Glutamatergic neuron (in vitro differentiated cells): ENCODE data around the gene HLA-DMA. TPM values are rescaled to one million over a fixed set of nuclear protein-coding genes. Genes with fewer than 3 reads are reported as not detected.

Source experiments
- DNase-seq: peaks from one replicate; pipeline ENCODE4 v3.0.0; 2022
- H3K27ac Mint-ChIP-seq: one replicate; pipeline ENCODE4 v1.8.0; 2020; ENCODE audit warnings: mild to moderate bottlenecking, mixed read lengths, inconsistent platforms; ENCODE audit not compliant: unreplicated experiment
- H3K27me3 Mint-ChIP-seq: one replicate; pipeline ENCODE4 v1.8.0; 2020; ENCODE audit warnings: mild to moderate bottlenecking, moderate library complexity, mixed read lengths, inconsistent platforms; ENCODE audit not compliant: unreplicated experiment
- H3K36me3 Mint-ChIP-seq: one replicate; pipeline ENCODE4 v1.8.0; 2020; ENCODE audit warnings: mild to moderate bottlenecking, mixed read lengths, inconsistent platforms; ENCODE audit not compliant: unreplicated experiment
- H3K4me1 Mint-ChIP-seq: one replicate; pipeline ENCODE4 v1.8.0; 2020; ENCODE audit warnings: mild to moderate bottlenecking, low read depth, mixed read lengths, inconsistent platforms; ENCODE audit not compliant: unreplicated experiment
- H3K4me3 Mint-ChIP-seq: one replicate; pipeline ENCODE4 v1.8.0; 2020; ENCODE audit warnings: mild to moderate bottlenecking, mixed read lengths, inconsistent platforms; ENCODE audit not compliant: unreplicated experiment
- H3K9me3 Mint-ChIP-seq: one replicate; pipeline ENCODE4 v1.8.0; 2020; ENCODE audit warnings: mild to moderate bottlenecking, moderate library complexity, mixed read lengths, inconsistent platforms; ENCODE audit not compliant: unreplicated experiment
- total RNA-seq: library from RNA; stranded (reverse); fragmentation: NEBNext Ultra II Directional; extraction: Animal tissue kit (Norgen Biotek cat#: 25700); gene quantifications from one replicate; pipeline ENCODE4 v1.2.1, GENCODE V29; 2021; ENCODE audit not compliant: unreplicated experiment
- TF ChIP-seq, protein P1 (sequence below): fragments of 200-600 bp; sonication (generic); IDR thresholded peaks from one replicate; pipeline ENCODE4 v1.5.0; 2021; ENCODE audit not compliant: partially characterized antibody, unreplicated experiment

The HLA-DMA gene
- total RNA-seq, 1 donor from 2014 or later, result 0.76 TPM

DNA sequence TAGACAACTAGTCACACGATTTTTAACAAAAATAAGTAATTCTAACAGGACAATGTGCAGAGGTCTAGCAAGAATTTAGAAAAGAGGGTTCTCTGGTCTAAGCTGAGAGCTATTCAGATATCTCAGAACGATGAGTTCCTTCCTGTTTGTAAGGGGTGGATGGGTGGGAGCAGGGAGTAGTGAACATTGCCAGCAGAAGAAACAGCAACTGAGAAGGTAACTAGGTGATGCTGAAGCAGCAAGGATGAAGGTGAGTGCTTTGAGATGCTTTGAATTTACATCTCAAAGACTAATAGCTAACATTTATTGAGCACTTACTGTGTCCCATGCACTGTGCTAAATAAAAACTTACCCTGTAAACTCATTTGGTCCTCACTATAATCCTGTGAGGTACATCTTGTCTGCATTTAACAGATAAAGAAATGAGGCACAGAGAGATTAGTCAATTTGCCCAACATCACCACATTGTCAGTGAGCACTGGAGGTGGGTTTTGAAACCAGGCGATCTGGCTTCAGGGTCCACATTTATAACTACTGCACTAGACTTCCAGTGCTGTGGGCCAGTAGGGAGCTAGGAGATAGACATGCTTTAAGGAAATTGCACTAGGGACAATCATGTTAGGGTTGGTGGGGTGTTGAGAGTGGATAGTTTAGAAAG lies 31.2 kb upstream of the HLA-DMA start:
- no peak overlapping the region for H3K4me3 Mint-ChIP-seq
- H3K9me3 Mint-ChIP-seq, result peaks cover 9% of the 10 kb centered on the region
- H3K27ac Mint-ChIP-seq, result peak overlapping the region; percentile 2
- peaks cover 5% of the 10 kb centered on the region for H3K27me3 Mint-ChIP-seq
- DNase-seq, result no peak
- H3K36me3 Mint-ChIP-seq, result peaks cover 3% of the 10 kb centered on the region
- TF ChIP-seq, protein P1, sequence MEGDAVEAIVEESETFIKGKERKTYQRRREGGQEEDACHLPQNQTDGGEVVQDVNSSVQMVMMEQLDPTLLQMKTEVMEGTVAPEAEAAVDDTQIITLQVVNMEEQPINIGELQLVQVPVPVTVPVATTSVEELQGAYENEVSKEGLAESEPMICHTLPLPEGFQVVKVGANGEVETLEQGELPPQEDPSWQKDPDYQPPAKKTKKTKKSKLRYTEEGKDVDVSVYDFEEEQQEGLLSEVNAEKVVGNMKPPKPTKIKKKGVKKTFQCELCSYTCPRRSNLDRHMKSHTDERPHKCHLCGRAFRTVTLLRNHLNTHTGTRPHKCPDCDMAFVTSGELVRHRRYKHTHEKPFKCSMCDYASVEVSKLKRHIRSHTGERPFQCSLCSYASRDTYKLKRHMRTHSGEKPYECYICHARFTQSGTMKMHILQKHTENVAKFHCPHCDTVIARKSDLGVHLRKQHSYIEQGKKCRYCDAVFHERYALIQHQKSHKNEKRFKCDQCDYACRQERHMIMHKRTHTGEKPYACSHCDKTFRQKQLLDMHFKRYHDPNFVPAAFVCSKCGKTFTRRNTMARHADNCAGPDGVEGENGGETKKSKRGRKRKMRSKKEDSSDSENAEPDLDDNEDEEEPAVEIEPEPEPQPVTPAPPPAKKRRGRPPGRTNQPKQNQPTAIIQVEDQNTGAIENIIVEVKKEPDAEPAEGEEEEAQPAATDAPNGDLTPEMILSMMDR, result no peak
- peaks cover 1% of the 10 kb centered on the region for H3K4me1 Mint-ChIP-seq

DNA sequence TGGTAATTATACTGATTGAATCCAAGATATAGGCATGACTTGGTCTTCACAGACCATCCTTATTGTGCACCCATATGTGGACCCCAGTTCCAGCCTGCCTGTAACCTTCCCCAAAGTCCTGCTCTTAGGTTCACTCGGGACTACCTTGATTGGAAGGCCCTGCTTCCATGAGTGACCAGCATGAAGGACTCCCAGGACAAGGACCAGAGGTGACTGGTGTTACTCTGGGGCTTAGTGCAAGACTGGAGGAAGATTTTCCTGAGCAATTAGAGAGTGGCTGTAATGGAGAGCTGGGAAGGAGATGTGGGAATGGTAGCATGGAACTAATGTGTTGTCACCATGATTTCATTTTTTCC lies 30.6 kb upstream of the HLA-DMA start:
- Mint-ChIP-seq H3K36me3 (peaks cover 3% of the 10 kb centered on the region), H3K4me3 (no peak overlapping the region), H3K27me3 (peaks cover 9% of the 10 kb centered on the region), H3K4me1 (peaks cover 1% of the 10 kb centered on the region), H3K9me3 (peaks cover 12% of the 10 kb centered on the region), H3K27ac (no peak overlapping the region)
- DNase-seq, result no peak
- TF ChIP-seq, protein P1, result no peak

DNA sequence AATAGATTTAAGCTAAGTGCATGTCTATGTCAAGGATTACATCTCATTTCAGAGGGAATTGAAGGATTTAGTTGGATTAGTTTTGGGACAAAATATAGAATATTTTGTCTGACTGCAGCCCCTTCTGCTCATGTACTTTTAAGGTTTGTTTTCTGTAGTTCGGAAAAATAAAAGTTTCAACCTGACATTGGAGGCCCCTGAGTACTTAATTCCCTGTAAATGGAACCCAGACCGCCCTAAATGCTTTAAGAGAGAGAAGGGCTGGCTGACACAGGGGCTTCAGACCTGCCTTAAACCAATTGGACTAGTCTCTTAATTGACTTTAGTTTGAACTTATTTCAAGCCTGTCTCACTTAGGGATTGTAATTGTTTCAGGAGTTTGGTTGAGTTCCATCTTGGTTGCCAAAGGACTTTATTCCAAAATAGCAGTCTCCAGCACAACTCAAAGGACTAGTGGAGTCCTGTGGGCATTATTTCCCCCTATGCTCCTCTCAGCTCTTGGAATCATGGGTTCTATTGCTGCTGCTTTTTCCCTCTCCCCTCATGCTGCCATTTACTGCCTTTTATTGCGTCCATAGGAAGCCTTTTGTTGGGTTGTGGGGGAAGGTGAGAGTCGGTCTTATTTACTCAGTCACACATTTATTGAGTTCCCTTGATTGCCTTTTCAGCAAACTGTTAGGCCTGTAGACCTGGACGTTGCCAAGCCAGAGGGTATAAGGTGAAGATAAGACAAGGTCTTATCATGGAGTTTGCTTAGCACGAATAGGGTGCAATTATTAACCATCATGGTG lies 30.0 kb upstream of the HLA-DMA start:
- H3K4me1 Mint-ChIP-seq, result peaks cover 1% of the 10 kb centered on the region
- peaks cover 3% of the 10 kb centered on the region for H3K36me3 Mint-ChIP-seq
- no peak overlapping the region for H3K4me3 Mint-ChIP-seq

DNA sequence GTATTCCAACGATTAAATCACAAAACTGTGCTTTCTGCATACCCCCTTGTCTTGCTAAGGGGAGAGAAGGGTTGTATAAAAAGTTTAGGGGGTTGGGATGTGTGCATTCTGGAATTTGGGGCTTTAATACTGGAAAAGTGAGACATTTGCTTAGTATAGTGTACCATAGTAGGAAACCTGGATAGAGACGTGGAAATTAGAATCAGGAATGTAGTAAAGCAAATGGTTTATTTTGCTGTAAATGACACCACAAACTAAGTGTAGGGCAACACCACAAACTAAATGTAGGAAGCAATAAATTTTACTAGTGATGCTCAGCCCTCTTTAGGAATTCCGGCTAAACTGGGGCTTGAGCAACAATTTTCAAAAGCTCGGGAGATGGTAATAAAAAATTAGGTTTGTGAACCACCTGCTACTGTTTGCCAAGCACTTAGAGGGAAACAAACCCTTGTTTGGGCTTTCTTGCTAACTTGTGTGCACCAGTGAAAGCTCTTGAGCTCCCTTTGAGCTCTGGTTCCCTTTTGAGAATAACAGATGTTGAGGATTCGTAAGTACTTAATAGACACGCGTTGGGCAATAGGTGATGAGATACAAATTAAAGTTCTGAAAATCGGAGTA lies 29.3 kb upstream of the HLA-DMA start:
- DNase-seq, result no peak
- peaks cover 15% of the 10 kb centered on the region for H3K9me3 Mint-ChIP-seq
- TF ChIP-seq, protein P1, result no peak
- peak overlapping the region; percentile 22 for H3K4me3 Mint-ChIP-seq
- H3K27ac Mint-ChIP-seq, result no peak overlapping the region
- H3K27me3 Mint-ChIP-seq, result peaks cover 11% of the 10 kb centered on the region
- peaks cover 1% of the 10 kb centered on the region for H3K4me1 Mint-ChIP-seq
- H3K36me3 Mint-ChIP-seq, result peaks cover 3% of the 10 kb centered on the region

More for the DNA sequence above, 30.0 kb upstream of the HLA-DMA start:
- peaks cover 9% of the 10 kb centered on the region for H3K27me3 Mint-ChIP-seq
- TF ChIP-seq, protein P1, result no peak
- DNase-seq, result no peak
- H3K27ac Mint-ChIP-seq, result no peak overlapping the region
- H3K9me3 Mint-ChIP-seq, result peaks cover 12% of the 10 kb centered on the region
